Stimulated activated effector memory CD8-positive, alpha-beta T cell treated with anti-CD3 and anti-CD28 coated beads, Interleukin-12 subunit alpha, Interleukin-12 subunit beta, amount 100 ng/mL, for 72 hours (primary cell): Measurements from ENCODE around the gene ETDA.
"Not testable (repeated sequence)": the region's sequence is repeated elsewhere in the genome, so short reads cannot be mapped to it uniquely, and the experiment has no call there.

Experiments used
- ATAC-seq: fragments of 150-1000 bp; cut with Tn5 transposase; 2 replicates; pipeline ENCODE4 v1.10.0; 2021
- DNase-seq, 2 donors: peaks; one replicate each; pipeline ENCODE4 v3.0.0; 2021 to 2022; ENCODE audit warnings: low spot score in 2 of 2
- H3K27ac Mint-ChIP-seq: one replicate; pipeline ENCODE4 v1.8.0; 2022; ENCODE audit warnings: mild to moderate bottlenecking, mixed read lengths
- H3K36me3 Mint-ChIP-seq: one replicate; pipeline ENCODE4 v1.8.0; 2022; ENCODE audit warnings: mild to moderate bottlenecking, mixed read lengths
- H3K4me1 Mint-ChIP-seq: one replicate; pipeline ENCODE4 v1.8.0; 2022; ENCODE audit warnings: mixed read lengths
- H3K4me3 Mint-ChIP-seq: one replicate; pipeline ENCODE4 v1.8.0; 2022; ENCODE audit warnings: mild to moderate bottlenecking, mixed read lengths
- H3K9me3 Mint-ChIP-seq: one replicate; pipeline ENCODE4 v1.8.0; 2022; ENCODE audit warnings: mixed read lengths

ETDA gene

DNA sequence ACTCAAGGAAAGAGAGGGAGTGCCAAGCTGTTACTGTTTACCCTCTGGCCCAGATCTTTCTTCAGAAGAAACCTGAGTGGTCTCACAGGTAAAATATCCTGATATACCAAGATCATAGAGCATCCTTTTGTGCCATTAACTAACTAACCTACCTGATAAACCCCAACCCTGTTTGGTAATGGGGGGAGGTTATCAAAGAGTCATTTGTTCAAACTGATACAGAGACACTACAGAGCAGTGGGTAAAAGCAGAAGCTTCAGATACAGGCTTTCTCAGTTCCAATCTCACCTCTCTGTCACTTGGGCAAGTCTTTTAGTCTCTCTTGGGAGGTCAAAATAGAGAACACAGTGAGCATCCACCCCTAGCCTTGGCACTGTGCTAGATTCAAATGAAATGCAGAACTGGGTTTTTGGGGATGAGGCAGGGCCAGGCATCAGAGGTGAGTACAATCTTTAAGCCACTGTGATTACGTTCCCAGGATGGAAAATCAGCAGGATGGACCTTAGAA, at the start of gene ETDA:
ETDA (plus strand) TSS at position 51 of the 508 bp plus-strand sequence. CDS start 1,216 bp downstream, outside the sequence.
- H3K4me1 Mint-ChIP-seq, H3K9me3 Mint-ChIP-seq, DNase-seq, H3K4me3 Mint-ChIP-seq, H3K36me3 Mint-ChIP-seq, ATAC-seq, H3K27ac Mint-ChIP-seq: not testable (repeated sequence)

DNA sequence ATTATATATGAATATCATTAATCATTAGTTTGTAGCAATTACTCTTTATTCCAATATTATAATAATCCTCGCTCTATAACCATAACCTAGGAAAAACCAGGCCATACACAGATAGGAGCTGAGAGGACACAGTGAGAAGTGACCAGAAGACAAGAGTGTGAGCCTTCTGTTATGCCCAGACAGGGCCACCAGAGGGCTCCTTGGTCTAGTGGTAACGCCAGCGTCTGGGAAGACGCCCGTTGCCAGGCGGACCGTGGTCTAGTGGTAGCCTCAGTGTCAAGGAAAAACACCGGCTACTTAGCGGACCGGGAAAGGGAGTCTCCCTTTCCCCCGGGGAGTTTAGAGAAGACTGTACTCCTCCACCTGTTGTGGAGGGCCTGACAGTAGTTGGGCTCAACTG, 45.4 kb upstream of the ETDA start:
- H3K4me1 Mint-ChIP-seq, ATAC-seq, H3K4me3 Mint-ChIP-seq, H3K36me3 Mint-ChIP-seq, H3K27ac Mint-ChIP-seq, H3K9me3 Mint-ChIP-seq: not testable (repeated sequence)
- peak in 1 of 2 donors; percentile 50 for DNase-seq

DNA sequence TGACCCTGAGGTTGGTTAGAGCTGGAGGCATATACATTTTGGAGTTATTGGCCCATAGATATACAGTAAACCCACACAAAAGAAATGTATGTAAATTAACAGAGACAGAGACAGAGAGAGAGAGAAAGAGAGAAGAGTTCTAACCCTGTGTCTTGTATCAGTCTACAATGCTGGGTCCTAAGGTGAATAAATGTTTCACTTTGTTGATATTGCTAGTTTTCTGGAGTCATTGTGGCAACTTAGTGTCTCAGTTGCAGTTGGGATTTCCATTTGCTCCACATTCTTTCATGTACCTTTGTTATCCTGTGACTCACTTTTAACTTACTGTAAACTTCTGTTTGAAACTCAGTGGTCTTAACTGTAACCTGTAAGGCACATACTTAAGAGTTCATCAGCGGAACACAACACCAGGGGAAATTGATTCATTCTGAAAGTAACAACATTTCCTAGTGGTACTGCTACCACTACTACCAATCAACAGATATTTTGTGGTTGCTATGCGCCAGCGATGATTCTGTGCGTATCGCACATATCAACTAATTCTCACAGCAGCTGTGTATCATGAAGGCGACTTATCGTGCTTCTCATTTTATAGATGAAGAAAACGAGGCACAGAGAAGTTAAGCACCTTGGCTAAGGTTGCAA, 38.5 kb upstream of the ETDA start:
- no peaks in the 10 kb centered on the region for H3K9me3 Mint-ChIP-seq
- DNase-seq: peak in 1 of 2 donors; percentile 63
- H3K4me3 Mint-ChIP-seq: peak overlapping the region; percentile 33
- H3K36me3 Mint-ChIP-seq: no peaks in the 10 kb centered on the region
- H3K4me1 Mint-ChIP-seq: peaks cover 16% of the 10 kb centered on the region
- H3K27ac Mint-ChIP-seq: peak overlapping the region; percentile 54
- peak; percentile 98 for ATAC-seq

DNA sequence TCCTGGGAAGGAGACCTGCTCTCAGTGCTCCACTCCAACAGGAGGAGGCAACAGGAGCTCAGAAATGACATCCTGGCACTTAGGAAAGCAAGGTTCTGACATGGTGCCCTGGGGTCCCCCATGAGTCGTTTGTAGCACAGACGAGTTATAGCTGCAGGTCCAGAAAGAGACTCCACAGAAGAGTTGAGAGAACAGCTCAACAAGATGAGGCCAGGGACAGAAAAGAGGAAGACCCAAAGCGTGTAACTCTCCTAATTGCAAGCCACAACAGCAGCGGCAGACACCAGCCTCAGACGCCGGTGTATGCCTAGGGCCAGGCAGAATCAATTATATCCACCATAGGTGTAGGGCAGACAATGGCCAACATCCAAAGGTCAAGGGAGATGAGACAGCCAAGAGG, 5.9 kb upstream of the ETDA start:
- not testable (repeated sequence) for DNase-seq, H3K9me3 Mint-ChIP-seq, H3K4me3 Mint-ChIP-seq, H3K36me3 Mint-ChIP-seq, H3K27ac Mint-ChIP-seq, ATAC-seq, H3K4me1 Mint-ChIP-seq

GRCh38 chrX:135256087-135256684, 4.3 kb downstream of the ETDA start:
- not testable (repeated sequence) for H3K4me3 Mint-ChIP-seq, H3K27ac Mint-ChIP-seq, DNase-seq, H3K4me1 Mint-ChIP-seq, H3K36me3 Mint-ChIP-seq, ATAC-seq, H3K9me3 Mint-ChIP-seq

GRCh38 chrX:135256923-135257322, 5.1 kb downstream of the ETDA start:
- peaks cover 7% of the 10 kb centered on the region for H3K4me1 Mint-ChIP-seq
- H3K9me3 Mint-ChIP-seq: peaks cover 4% of the 10 kb centered on the region
- no peak overlapping the region for H3K27ac Mint-ChIP-seq
- DNase-seq (no peak), ATAC-seq (no peak)
- no peaks in the 10 kb centered on the region for H3K36me3 Mint-ChIP-seq
- no peak overlapping the region for H3K4me3 Mint-ChIP-seq

DNA sequence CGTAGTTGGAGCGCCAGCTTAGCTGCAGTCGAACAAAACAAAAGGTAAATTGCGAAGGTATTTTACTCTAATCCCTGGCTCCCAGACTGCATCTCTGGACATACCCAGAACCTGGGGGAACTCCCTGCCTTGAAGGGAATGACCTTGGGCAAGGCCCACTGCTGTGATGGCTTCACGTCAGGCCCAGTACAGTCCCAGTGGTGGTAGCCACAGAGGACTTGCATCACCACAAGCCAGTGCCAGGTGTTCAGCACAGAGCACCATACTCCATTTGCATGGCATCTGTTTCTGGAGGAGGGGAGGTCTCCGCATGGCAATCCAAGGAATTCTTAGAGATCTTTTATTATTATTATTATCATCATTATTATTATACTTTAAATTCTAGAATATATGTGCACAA, 5.6 kb downstream of the ETDA start:
- ATAC-seq: no peak
- Mint-ChIP-seq H3K4me3 (no peak overlapping the region), H3K4me1 (peaks cover 7% of the 10 kb centered on the region)

GRCh38 chrX:135260976-135261375, 9.1 kb downstream of the ETDA start:
- H3K9me3 Mint-ChIP-seq, H3K27ac Mint-ChIP-seq, DNase-seq, H3K4me1 Mint-ChIP-seq, H3K36me3 Mint-ChIP-seq, H3K4me3 Mint-ChIP-seq, ATAC-seq: not testable (repeated sequence)

More for the DNA sequence above, 5.6 kb downstream of the ETDA start:
- peaks cover 5% of the 10 kb centered on the region for H3K9me3 Mint-ChIP-seq
- no peaks in the 10 kb centered on the region for H3K36me3 Mint-ChIP-seq
- H3K27ac Mint-ChIP-seq: no peak overlapping the region
- no peak for DNase-seq

GRCh38 chrX:135263376-135263775, 11.5 kb downstream of the ETDA start:
- H3K27ac Mint-ChIP-seq, H3K9me3 Mint-ChIP-seq, ATAC-seq, H3K36me3 Mint-ChIP-seq, H3K4me1 Mint-ChIP-seq, H3K4me3 Mint-ChIP-seq, DNase-seq: not testable (repeated sequence)

DNA sequence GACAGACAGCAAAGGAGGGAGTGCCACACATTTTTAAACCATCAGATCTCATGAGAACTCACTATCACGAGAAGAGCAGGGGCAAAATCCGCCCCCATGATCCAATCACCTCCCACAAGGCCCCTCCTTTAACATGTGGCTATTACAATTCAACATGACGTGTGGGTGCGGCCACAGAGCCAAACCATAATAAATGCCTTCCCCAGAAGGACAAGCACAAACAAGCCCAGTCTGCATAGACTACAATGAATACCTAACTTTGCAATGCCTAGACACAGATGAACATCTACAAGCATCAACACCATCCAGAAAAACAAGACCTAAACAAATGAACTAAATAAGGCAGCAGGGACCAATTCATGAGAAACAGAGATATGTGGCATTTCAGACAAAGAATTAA, 12.3 kb downstream of the ETDA start:
- ATAC-seq (no peak), DNase-seq (no peak)
- no peak overlapping the region for H3K4me3 Mint-ChIP-seq
- peaks cover 7% of the 10 kb centered on the region for H3K4me1 Mint-ChIP-seq
- H3K9me3 Mint-ChIP-seq: peaks cover 10% of the 10 kb centered on the region
- no peak overlapping the region for H3K27ac Mint-ChIP-seq
- H3K36me3 Mint-ChIP-seq: no peaks in the 10 kb centered on the region

DNA sequence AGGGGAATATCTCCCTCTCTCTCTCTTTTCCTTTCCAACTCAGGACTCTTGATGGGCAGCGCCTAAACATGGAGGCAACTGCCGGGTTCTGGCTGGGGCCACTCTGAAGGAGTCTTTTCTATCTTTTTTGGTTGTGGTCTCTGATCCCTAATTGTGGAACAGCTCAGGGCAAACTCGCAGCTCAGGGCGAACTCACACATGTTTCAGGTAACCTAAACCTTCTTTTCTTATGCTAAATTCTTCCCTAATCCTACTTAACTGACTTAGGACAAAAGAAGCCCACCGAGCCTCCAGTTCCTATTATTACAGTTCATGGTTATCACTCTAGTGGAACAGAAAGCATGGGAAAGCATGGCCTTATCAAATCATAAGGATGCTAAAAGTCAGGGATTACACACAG, 21.3 kb downstream of the ETDA start:
- DNase-seq (no peak), ATAC-seq (no peak)
- Mint-ChIP-seq H3K36me3 (no peaks in the 10 kb centered on the region), H3K9me3 (peaks cover 3% of the 10 kb centered on the region), H3K4me3 (no peak overlapping the region), H3K27ac (no peak overlapping the region), H3K4me1 (no peaks in the 10 kb centered on the region)

DNA sequence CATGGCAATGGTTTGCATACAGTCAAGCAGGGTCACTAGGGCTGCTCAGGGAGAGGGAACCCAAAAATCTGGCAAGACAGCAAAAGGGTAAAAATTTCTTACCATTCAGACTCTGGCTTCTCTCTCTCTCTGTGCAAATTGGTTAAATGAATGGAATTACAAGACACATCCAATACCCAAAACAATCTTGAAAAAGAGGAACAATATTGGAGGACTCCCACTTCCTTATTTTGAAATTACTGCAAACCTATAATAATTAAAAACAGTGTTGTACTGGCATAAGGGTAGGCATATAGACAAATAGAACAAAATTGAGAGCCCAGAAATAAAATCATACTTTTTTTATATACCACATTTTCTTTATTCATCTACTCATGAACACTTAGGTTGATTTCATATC, 24.1 kb downstream of the ETDA start:
- ATAC-seq: no peak
- peaks cover 17% of the 10 kb centered on the region for H3K9me3 Mint-ChIP-seq

DNA sequence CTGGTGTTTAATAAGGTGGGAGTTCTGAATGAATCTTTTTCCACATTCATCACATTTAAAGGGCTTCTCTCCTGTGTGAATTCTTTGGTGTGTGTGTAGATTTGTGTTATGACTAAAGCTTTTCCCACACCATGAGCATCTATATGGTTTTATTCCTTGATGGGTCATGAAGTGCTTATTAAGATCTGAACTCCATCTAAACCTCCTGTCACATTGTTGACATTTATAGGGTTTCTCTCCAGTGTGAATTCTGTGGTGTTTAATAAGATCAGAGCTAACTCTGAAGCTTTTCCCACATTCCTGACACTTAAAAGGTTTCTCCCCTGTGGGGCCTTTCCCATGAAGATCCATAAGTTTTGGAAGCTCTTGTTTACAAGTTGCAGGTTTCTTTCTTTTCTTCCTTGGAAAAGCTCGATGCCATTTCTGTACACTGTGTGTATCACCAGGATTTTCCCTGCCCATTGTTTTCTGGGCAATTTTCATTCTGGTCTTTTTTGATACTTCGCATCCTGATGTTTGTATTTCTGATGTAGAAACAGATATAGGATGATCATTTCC, 35.5 kb downstream of the ETDA start:
- ATAC-seq: no peak
- no peak overlapping the region for H3K4me3 Mint-ChIP-seq
- H3K27ac Mint-ChIP-seq: no peak overlapping the region
- H3K9me3 Mint-ChIP-seq: peaks cover 13% of the 10 kb centered on the region
- no peak for DNase-seq
- H3K36me3 Mint-ChIP-seq: no peaks in the 10 kb centered on the region
- no peaks in the 10 kb centered on the region for H3K4me1 Mint-ChIP-seq

More for the DNA sequence above, 24.1 kb downstream of the ETDA start:
- Mint-ChIP-seq H3K27ac (no peak overlapping the region), H3K4me1 (no peaks in the 10 kb centered on the region), H3K4me3 (no peak overlapping the region), H3K36me3 (no peaks in the 10 kb centered on the region)
- no peak for DNase-seq

- Mint-ChIP-seq H3K4me1 (no peaks in the 10 kb centered on the region), H3K36me3 (no peaks in the 10 kb centered on the region), H3K27ac (peak overlapping the region; percentile 78), H3K9me3 (peaks cover 3% of the 10 kb centered on the region), H3K4me3 (peak overlapping the region; percentile 82)
- ATAC-seq (peak; percentile 98), DNase-seq (peak; percentile 33 to 67)
Measured at GRCh38 chrX:135295238-135295943, 43.5 kb downstream of the ETDA start.

DNA sequence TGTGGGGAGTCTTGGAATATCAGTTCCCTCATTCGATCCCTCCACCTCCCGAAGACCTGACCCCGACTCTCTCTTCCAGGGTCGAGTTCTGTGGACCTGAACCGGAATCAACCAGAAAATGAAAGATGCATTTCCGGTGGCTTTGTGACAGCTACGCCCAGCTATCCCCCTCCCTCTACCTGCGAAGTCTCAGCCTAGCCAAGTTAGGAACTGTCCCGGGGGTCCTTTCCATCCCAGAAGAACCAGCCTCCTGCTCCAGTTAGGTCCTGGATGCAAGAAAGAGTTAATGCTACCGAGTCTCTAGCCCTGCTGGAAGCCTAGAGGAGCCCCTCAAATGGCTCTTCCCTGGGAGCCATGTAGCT, 44.1 kb downstream of the ETDA start:
- Mint-ChIP-seq H3K27ac (peak overlapping the region; percentile 78), H3K36me3 (no peaks in the 10 kb centered on the region), H3K4me3 (peak overlapping the region; percentile 82), H3K4me1 (no peaks in the 10 kb centered on the region), H3K9me3 (peaks cover 3% of the 10 kb centered on the region)
- DNase-seq (no peak), ATAC-seq (peak; percentile 67)
